ENCODE data around the gene KDM2A. TPM values are rescaled to one million over a fixed set of nuclear protein-coding genes. Genes with fewer than 3 reads are reported as not detected.
A peak's percentile ranks its signal among the peaks of the same experiment; 100 is the strongest.

KDM2A gene
- total and polyA plus RNA-seq, 4 donors, result 30.6 to 102 (median 63.2) TPM

GRCh38 chr11:67240576-67241389 is 121.7 kb downstream of the KDM2A start:
- 2% methylated on average over 16 of the region's 16 CpGs for WGBS, 2 donors
- peaks cover 2 to 33% (median 13%) of the 10 kb centered on the region in 5 donors for H3K4me1 ChIP-seq (ENCODE audit: control insufficient read depth in 5 of 5, insufficient read depth in 5 of 5, low read length in 5 of 5)

GRCh38 chr11:67242548-67242947 is 123.5 kb downstream of the KDM2A start:
- H3K4me1 ChIP-seq (ENCODE audit: control insufficient read depth in 5 of 5, insufficient read depth in 5 of 5, low read length in 5 of 5), result peaks cover 2 to 33% (median 13%) of the 10 kb centered on the region in 5 donors
- H3K36me3 ChIP-seq (ENCODE audit: control insufficient read depth in 4 of 4, insufficient read depth in 4 of 4, low read length in 4 of 4), result peaks cover 22 to 41% (median 23%) of the 10 kb centered on the region in 4 donors
- no peak overlapping the region for H3K4me3 ChIP-seq
- H3K27ac ChIP-seq (ENCODE audit: low read depth in 1 of 2, low read length in 1 of 2), result no peak overlapping the region
- no peak for TF ChIP-seq CTCF (IDR thresholded peaks at IDR 0.05; ENCODE audit: control extremely low read depth, extremely low read depth)
- no peaks in the 10 kb centered on the region for H3K27me3 ChIP-seq (ENCODE audit: control insufficient read depth in 3 of 3, insufficient read depth in 3 of 3, low read length in 2 of 3)
- no peak overlapping the region for H3K9ac ChIP-seq (ENCODE audit: insufficient read depth in 1 of 2, low read length in 2 of 2)
- no peak for ATAC-seq (ENCODE audit: insufficient read depth, low FRiP score)
- WGBS, 2 donors, result 83 to 100% methylated on average over 1 of the region's 1 CpG
- H3K9me3 ChIP-seq (ENCODE audit: control insufficient read depth in 4 of 4, insufficient read depth in 3 of 4, low read length in 3 of 4), result no peaks in the 10 kb centered on the region
- DNase-seq, result no peak

More at GRCh38 chr11:67240576-67241389, 121.7 kb downstream of the KDM2A start:
- Histone ChIP-seq H3K9me3 (ENCODE audit: control insufficient read depth in 4 of 4, insufficient read depth in 3 of 4, low read length in 3 of 4) (no peaks in the 10 kb centered on the region), H3K27ac (ENCODE audit: low read depth in 1 of 2, low read length in 1 of 2) (peak overlapping the region; percentile 91 to 93), H3K4me3 (peak overlapping the region; percentile 66), H3K36me3 (ENCODE audit: control insufficient read depth in 4 of 4, insufficient read depth in 4 of 4, low read length in 4 of 4) (peaks cover 11 to 28% (median 14%) of the 10 kb centered on the region in 4 donors), H3K27me3 (ENCODE audit: control insufficient read depth in 3 of 3, insufficient read depth in 3 of 3, low read length in 2 of 3) (no peaks in the 10 kb centered on the region), H3K9ac (ENCODE audit: insufficient read depth in 1 of 2, low read length in 2 of 2) (peak overlapping the region; percentile 95 to 96)
- peak; percentile 76 to 86 (median 82) for DNase-seq
- ATAC-seq (ENCODE audit: insufficient read depth, low FRiP score), result peak; percentile 15
- no peak for TF ChIP-seq CTCF (IDR thresholded peaks at IDR 0.05; ENCODE audit: control extremely low read depth, extremely low read depth)

- Histone ChIP-seq H3K9me3 (ENCODE audit: control insufficient read depth in 4 of 4, insufficient read depth in 3 of 4, low read length in 3 of 4) (no peaks in the 10 kb centered on the region), H3K36me3 (ENCODE audit: control insufficient read depth in 4 of 4, insufficient read depth in 4 of 4, low read length in 4 of 4) (peaks cover 25 to 46% (median 26%) of the 10 kb centered on the region in 4 donors), H3K27me3 (ENCODE audit: control insufficient read depth in 3 of 3, insufficient read depth in 3 of 3, low read length in 2 of 3) (no peaks in the 10 kb centered on the region), H3K4me1 (ENCODE audit: control insufficient read depth in 5 of 5, insufficient read depth in 5 of 5, low read length in 5 of 5) (peaks cover 3 to 33% (median 13%) of the 10 kb centered on the region in 5 donors), H3K9ac (ENCODE audit: insufficient read depth in 1 of 2, low read length in 2 of 2) (no peak overlapping the region), H3K4me3 (no peak overlapping the region), H3K27ac (ENCODE audit: low read depth in 1 of 2, low read length in 1 of 2) (no peak overlapping the region)
- DNase-seq (no peak), ATAC-seq (ENCODE audit: insufficient read depth, low FRiP score) (no peak)
- WGBS, 2 donors, result 94 to 95% methylated on average over 2 of the region's 2 CpGs
- no peak for TF ChIP-seq CTCF (IDR thresholded peaks at IDR 0.05; ENCODE audit: control extremely low read depth, extremely low read depth)
Measured at GRCh38 chr11:67243051-67243450, 124.0 kb downstream of the KDM2A start.
